SK-MEL-5 (cell line): ENCODE data around the gene CRISPLD2. TPM values are rescaled to one million over a fixed set of nuclear protein-coding genes. Genes with fewer than 3 reads are reported as not detected.
A peak's percentile ranks its signal among the peaks of the same experiment; 100 is the strongest.

Experiments used
- DNase-seq: peaks from one replicate; pipeline ENCODE4 v3.0.0-alpha.2; 2016; ENCODE audit warnings: low read depth, low spot score
- in situ Hi-C: cut with HindIII; loops from 2 replicates; pipeline ENCODE4 v1.10.0; 2016; ENCODE audit warnings: low sequenced_read_pairs, high pct_unique_total_duplicates, low pct_unique_long_range_greater_than_20kb
- total RNA-seq: library from RNA; depleted of rRNA; stranded (reverse); fragments of >200 nt; shearing (Covaris generic); gene quantifications from 2 replicates; pipeline ENCODE4 v1.2.3, GENCODE V29; 2014; rRNA removed

Gene CRISPLD2
- total RNA-seq, 1 experiment from 2014 or later: 0.40 TPM

DNA sequence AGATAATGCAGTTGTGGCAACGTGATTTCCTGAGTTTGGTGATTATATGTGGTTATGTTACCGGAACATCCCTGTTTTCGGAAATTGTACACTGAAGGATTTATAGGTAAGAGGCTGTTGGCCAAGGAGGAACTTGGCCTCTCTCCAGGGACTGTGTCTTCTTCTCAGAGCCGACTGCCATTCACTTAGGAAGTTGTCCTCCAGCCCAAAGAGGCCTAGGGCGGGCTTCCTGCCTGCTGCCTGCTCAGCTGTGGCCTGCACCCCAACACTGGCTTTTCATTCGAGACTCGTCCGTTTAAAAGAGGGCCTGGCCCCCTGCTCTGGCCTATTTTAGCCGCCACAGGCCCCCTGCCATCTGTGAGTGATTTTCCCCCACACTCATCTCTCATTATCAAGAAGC lies 127.2 kb downstream of the CRISPLD2 start:
- no peak for DNase-seq
- in situ Hi-C loops: no loop called here

DNA sequence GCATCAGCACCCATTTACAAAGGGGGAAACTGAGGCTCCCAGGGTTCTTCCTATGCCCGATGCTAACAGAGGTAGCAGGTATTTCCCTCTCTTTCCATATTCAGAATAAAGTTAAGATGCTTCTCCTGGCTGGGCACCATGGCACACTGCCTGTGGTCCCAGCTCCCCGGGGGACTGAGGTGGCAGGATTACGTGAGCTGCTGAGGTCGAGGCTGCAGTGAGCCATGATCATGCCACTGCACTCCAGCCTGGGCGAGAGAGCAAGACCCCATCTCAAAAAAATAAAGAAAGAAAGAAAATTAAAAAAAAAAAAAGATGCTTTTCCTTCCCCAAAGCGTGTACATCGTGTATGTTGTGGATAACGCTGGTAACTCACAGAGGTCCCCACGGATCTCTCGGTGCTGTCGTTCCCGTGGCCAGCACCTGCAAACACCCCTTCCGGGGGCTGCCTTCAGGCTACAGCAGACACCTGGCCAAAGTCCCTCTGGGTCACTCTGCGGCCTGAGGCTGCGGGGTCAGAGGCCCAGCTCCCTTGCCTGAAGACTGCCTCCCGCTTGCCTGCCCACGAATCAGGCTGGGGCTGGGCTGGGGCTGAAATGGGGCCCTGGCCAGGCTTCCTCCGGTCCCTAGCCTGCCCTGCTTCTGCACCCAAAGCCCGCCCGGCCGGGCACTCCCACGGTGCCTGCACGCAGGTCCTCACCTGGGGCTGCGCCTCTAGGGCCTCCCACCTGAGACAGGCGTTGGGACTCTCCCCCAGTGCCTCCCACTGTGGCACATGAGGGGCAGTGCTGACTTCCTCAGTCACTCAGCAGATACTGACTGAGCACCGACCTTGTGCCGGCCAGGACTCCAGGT lies 128.4 kb downstream of the CRISPLD2 start:
- DNase-seq: no peak
- in situ Hi-C loops: no loop called here

DNA sequence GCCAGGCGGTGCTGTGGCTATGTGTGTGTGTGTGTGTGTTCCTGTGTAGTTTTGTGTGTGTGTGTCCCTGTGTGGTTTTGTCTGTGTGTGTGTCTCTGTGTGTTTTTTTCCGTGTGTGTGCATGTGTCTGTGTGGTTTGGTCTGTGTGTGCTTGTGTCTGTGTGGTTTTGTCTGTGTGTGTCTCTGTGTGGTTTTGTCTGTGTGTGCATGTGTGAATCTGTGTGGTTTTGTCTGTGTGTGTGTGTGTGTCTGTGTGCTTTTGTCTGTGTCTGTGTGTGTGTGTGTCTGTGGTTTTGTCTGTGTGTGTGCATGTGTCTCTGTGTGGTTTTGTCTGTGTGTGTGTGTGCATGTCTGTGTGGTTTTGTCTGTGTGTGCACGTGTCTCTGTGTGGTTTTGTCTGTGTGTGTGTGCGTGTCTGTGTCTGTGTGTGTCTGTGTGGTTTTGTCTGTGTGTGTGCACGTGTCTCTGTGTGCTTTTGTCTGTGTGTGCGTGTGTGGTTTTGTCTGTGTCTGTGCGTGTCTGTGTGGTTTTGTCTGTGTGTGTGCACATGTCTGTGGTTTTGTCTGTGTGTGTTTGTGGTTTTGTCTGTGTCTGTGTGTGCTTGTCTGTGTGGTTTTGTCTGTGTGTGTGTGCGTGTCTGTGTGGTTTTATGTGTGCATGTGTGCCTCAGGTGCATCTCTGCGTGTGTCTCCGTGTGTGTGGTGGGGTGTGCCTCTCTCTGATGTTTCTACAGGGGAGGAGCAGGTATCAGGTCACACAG lies 129.2 kb downstream of the CRISPLD2 start:
- in situ Hi-C loops: no loop called here
- no peak for DNase-seq

DNA sequence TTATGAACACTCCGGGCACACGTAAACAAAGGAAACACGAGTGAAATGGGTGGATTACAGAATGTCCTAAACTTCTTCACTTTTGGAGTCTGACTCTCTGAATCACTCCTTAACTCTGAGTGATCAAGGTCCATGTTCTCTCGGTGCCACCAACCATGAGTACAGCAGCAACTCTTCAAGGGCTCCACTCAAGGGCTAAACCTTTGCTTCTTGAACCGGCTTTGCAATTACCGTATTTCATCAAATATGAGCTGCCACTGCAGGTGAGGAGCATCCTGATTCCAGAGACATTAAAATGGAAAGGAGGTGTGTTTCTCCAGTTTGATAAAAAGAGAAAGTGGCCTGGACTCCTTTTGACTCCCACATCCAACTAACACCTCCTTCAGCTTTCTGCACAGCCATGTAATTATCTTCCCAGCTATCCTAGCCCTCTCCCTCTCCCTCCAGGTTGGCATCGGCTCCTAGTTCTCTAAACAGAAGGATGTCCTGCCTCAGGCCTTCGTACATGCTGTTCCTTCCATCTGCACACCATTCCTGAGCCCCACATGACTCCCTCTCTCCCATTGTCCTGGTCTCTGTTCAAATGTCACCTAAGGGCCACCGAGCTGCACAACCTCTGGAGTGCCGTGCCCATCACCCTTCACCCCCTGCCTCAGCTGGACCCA lies 130.1 kb downstream of the CRISPLD2 start:
- in situ Hi-C loops: no loop called here
- DNase-seq: no peak

DNA sequence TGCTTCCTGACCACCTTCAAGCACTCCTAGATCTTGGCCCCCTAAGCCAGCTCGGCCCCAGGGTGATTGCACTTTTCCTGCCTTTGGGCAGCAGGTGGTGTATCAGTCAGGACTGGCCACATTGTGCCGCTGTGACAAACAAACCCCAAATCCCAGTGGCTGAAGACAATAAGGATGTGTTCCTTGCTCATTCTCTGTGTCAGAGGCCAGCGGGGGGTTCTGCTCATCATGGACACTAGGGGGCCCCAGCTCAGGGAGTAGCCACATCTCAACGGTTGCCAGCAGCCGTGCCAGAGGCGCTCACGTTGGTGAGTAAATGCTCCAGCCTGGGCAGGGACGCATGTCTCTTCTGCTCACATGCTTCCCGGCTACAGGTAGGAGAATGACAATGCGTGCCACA lies 131.1 kb downstream of the CRISPLD2 start:
- peak; percentile 44 for DNase-seq
- in situ Hi-C loops: no loop called here

DNA sequence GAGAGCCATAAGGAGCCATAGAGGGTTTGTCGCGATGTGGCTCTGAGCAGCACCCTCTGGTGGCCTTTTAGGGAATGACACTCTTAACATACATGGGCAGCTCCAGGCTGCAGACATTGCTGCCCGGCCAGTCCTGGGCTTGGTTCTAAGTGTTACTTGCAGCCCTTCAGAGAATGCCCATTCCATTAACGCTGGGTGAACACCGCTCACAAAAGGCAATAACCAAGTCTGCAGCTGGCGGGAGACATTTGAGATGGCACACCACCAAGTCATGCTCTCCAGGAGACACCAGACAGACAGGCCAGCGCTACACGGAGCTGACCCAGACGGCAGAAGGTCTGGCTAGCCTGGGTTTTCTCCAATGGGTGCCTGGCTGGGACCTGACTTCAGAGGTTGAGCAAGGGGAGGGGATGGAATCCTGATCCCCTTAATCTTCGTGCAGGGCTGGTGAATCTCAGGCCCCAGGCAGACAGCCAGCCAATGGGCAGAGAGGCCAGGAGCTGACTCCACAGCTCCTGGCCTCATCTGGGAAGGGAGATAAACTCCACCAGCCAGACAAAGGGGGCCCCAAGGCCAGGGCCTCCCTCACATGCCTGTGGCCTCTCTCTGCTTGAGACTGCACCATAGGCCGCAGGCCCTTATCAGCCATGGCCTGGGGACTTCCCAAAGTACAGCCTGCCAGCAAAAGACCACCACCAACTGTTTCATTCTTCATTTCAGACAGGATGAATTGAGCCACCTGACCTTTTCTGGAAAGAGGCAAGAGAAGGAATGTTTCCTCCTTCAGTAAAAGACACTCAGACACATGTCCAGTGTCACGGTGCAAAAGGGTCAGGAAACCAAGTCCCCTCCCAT lies 132.8 kb downstream of the CRISPLD2 start:
- in situ Hi-C loops: no loop called here
- DNase-seq: peak; percentile 86

DNA sequence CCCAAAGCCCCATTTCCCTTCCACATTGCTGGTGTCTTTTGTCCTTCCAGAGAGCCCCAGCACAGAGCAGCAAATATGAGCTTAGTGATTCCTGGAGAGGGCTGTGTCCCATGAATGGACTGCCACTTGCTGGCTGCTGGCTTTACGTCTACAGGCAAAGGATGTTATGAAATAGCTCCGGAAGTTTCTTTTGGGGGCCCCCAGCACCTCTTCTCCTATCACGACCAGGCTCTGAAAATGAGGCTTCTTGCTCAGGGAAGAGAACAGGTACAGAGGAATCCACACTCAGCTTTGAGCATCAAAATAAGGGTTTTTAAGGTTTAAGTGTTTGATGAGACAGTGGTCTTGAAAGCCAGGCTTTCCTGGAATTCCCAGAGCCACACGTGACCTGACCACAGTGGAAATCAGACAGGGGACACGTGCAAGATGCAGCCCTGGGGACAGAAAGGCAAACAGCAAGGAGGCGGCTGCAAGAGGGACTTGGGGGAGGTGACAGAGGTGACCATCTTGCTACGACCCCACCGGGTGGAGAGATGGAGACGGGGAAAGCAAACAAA lies 133.5 kb downstream of the CRISPLD2 start:
- in situ Hi-C loops: no loop called here
- no peak for DNase-seq

DNA sequence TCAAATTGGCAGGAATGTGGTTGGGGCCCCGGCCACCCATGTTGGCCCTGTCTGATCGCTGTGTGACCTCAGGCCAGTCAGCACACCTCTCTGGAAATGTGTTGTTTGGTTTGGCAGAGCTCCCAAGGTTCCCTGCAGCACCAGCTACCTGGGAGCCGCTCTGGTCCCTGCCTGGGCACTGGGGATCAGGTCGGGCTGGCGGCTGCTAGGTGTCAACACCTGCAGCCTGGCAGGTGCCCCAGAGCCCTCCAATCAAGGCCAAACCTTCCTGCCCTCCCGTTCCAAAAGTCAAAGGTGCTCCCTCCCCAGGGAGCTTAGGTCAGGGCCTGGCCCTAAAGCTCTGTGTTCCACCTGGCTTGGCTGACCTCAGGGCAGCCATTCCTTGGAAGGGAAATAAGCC lies 135.6 kb downstream of the CRISPLD2 start:
- in situ Hi-C loops: no loop called here

DNA sequence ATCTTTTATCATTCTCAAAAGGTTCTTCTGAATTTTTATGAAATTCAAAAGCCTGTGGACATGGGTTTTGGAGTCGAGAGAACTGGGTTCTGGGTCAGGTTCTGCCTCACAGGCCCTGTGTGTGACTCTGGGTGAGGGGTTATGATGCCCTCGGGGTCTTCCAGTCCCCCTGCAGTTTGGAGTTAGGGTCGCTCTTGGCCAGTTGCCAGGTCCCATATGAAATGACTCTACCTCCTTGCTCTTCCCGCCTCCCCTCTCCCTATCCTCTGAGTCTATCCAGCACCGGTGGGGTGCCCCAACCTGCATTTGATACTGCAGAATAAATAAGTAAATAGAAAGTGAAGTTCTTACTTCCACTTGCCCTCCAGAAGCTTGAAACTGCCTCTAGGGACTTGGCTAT lies 137.4 kb downstream of the CRISPLD2 start:
- in situ Hi-C loops: no loop called here
- DNase-seq: no peak

More for the DNA sequence above, 135.6 kb downstream of the CRISPLD2 start:
- DNase-seq: no peak

DNA sequence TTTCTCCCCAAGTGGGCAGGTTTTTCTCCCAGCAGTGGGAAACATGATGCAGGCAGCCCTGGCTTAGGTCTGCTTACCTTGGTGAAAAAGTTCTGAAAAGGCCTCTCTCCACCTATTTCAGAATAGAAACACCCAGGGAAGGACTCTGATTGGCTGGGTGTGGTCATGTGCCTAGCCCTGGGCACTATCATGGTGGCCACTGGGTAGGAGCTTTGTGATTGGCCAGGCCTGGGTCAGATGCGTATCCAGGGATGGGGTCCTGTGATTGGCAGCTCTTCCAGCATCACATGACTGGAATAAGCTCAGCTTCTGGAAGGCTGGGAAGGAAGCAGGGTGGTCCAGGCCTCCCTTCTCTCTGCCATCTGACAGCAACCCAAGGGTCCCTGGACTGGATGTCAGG lies 138.0 kb downstream of the CRISPLD2 start:
- DNase-seq: peak; percentile 27
- in situ Hi-C loops: no loop called here

Other genes with a start within 250 kb of the CRISPLD2 start
- 159 and 171 TPM in 2 replicates for gene COTL1, start 201.9 kb upstream of the CRISPLD2 start, total RNA-seq
- 28.9 and 35.5 TPM in 2 replicates for gene KLHL36, start 171.5 kb upstream of the CRISPLD2 start, total RNA-seq
- 41.1 and 46.8 TPM in 2 replicates for gene USP10, start 120.0 kb upstream of the CRISPLD2 start, total RNA-seq
- gene ZDHHC7, start 191.6 kb downstream of the CRISPLD2 start, total RNA-seq: 45.1 and 49.1 TPM in 2 replicates
- 2.4 and 2.9 TPM in 2 replicates for gene KIAA0513, start 207.8 kb downstream of the CRISPLD2 start, total RNA-seq